NT2/D1 (cell line): ENCODE measurements around the gene BCAT1.
"Not testable (repeated sequence)": the region's sequence is repeated elsewhere in the genome, so short reads cannot be mapped to it uniquely, and the experiment has no call there.

Experiments
- DNase-seq: peaks from one replicate; pipeline ENCODE4 v3.0.0-alpha.2; 2011; ENCODE audit warnings: low read depth, low spot score
- H3K27me3 ChIP-seq: 2 replicates; pipeline ENCODE4 v1.6.0; 2011; ENCODE audit warnings: mild to moderate bottlenecking; ENCODE audit not compliant: insufficient read length, insufficient read depth
- H3K36me3 ChIP-seq: 2 replicates; pipeline ENCODE4 v1.6.1; 2011; ENCODE audit warnings: mild to moderate bottlenecking, low read length, mixed read lengths; ENCODE audit not compliant: insufficient read depth, insufficient read length
- H3K4me1 ChIP-seq: 2 replicates; pipeline ENCODE4 v1.5.1; 2011; ENCODE audit not compliant: insufficient read depth, insufficient read length
- H3K4me3 ChIP-seq: 2 replicates; pipeline ENCODE4 v1.5.1; 2011; ENCODE audit warnings: low read depth; ENCODE audit not compliant: insufficient read length
- H3K9ac ChIP-seq: 2 replicates; pipeline ENCODE4 v1.6.0; 2011; ENCODE audit warnings: low read depth; ENCODE audit not compliant: insufficient read length
- H3K9me3 ChIP-seq: 2 replicates; pipeline ENCODE4 v1.5.1; 2011; ENCODE audit warnings: mild to moderate bottlenecking, low read length; ENCODE audit not compliant: insufficient read depth
- SUZ12 ChIP-seq: IDR thresholded peaks from 2 replicates; pipeline ENCODE4 v1.6.1; 2011; ENCODE audit not compliant: insufficient read length, insufficient read depth; ENCODE audit errors: extremely low read depth
- YY1 ChIP-seq: IDR thresholded peaks from 2 replicates; pipeline ENCODE4 v1.6.1; 2011; ENCODE audit not compliant: insufficient read length, insufficient read depth
- ZNF274 ChIP-seq: IDR thresholded peaks from 2 replicates; pipeline ENCODE4 v1.6.1; 2011; ENCODE audit warnings: mild to moderate bottlenecking, low read depth, low read length

The BCAT1 gene

DNA sequence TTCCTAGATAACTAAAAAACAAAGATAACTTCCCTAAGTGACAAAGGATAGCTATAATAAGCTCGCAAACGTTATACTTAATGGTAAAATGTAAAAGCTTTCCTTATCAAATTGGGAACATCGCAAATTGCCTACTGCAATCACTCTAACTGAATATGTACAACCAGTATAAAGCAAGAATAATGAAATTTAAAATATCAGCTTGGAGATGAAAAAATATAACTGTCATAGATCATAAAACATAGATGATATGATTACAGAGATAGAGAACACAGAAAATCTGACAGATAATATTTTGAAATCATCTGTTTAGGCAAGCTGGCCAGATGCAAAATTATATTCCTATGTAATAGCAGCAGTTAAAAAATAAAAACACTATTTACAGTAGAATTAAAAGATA, 64.0 kb downstream of the BCAT1 start:
- no peak overlapping the region for H3K4me3 ChIP-seq
- H3K4me1 ChIP-seq = peaks cover under 1% of the 10 kb centered on the region
- no peak for DNase-seq
- no peak for TF ChIP-seq SUZ12
- TF ChIP-seq ZNF274 = no peak
- TF ChIP-seq YY1 = no peak
- no peaks in the 10 kb centered on the region for H3K9me3 ChIP-seq
- no peaks in the 10 kb centered on the region for H3K27me3 ChIP-seq
- H3K36me3 ChIP-seq = peaks cover 59% of the 10 kb centered on the region
- no peak overlapping the region for H3K9ac ChIP-seq

DNA sequence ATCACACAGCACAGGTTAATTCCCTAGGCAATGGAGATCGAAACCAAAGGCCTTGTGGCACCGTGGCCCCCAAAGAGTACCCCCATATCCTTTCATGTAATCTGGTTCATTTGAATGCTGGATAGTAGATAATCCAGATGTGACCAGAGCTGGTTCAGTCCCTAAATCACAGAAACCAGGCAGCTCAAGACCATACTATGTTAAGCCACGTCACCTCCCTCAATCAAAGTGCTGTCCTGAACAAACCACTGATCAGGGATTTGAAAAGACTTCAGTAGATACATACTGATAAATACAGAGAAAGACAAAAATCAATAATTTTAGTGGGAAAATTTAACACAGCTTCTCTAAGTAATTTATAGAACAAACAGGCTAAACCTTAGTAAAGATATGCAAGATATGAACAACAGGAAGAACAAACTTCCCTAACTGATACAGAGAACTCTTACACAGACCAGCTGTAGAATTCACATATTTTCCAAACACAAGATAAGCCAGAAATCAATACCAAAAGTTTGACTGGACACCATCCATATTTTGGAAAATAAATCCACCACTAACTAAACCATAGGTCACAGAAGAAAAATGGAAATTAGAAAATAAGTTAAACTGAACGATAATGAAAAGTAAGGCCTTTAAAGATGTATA, 67.1 kb downstream of the BCAT1 start:
- TF ChIP-seq YY1 (no peak), ZNF274 (no peak), SUZ12 (no peak)
- H3K4me3 ChIP-seq = no peak overlapping the region
- DNase-seq = no peak
- no peaks in the 10 kb centered on the region for H3K27me3 ChIP-seq
- H3K4me1 ChIP-seq = no peaks in the 10 kb centered on the region
- no peak overlapping the region for H3K9ac ChIP-seq
- no peaks in the 10 kb centered on the region for H3K9me3 ChIP-seq
- peaks cover 69% of the 10 kb centered on the region for H3K36me3 ChIP-seq

DNA sequence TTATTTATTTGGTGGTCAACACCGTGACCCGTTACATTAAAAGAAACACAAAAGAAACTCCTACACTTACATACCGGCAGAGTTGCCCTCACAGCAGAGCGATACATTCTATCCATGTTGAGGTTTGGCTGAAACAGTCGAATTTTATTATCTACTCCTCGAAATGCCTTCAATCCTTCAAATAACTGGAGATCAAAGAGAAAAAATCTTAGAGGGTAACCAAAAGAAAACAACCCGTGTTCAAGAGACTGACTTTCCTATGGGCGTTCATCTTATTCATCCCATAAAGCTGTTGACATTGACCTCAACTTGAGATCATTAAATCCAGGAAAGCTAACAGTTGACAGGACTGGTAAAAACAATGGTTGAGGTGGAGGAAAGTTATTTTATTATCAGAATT, 67.7 kb downstream of the BCAT1 start:
- DNase-seq = no peak
- H3K36me3 ChIP-seq = peaks cover 75% of the 10 kb centered on the region
- H3K9me3 ChIP-seq = no peaks in the 10 kb centered on the region
- H3K4me1 ChIP-seq = no peaks in the 10 kb centered on the region
- no peak for TF ChIP-seq YY1
- no peak for TF ChIP-seq ZNF274
- TF ChIP-seq SUZ12 = no peak
- H3K4me3 ChIP-seq = no peak overlapping the region
- H3K9ac ChIP-seq = no peak overlapping the region
- no peaks in the 10 kb centered on the region for H3K27me3 ChIP-seq

DNA sequence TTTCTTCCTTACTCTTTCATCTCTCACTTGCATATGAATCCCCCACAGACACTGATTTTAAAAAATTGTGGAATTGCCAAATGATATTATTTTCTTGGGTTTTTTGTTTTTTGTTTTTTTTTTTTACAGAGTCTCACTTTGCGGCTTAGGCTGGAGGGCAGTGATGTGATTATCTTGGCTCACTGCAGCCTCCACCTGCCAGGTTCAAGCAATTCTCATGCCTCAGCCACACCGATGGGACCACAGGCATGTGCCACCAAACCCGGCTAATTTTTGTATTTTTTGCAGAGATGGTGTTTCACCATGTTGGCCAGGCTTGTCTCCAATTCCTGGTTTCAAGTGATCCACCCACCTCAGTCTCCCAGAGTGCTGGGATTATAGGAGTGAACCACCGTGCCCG, 68.2 kb downstream of the BCAT1 start:
- Histone ChIP-seq H3K36me3 (peaks cover 80% of the 10 kb centered on the region), H3K9me3 (no peaks in the 10 kb centered on the region), H3K9ac (no peak overlapping the region), H3K4me1 (no peaks in the 10 kb centered on the region), H3K27me3 (no peaks in the 10 kb centered on the region), H3K4me3 (no peak overlapping the region)
- DNase-seq = no peak
- TF ChIP-seq ZNF274 = no peak
- TF ChIP-seq SUZ12 = no peak
- TF ChIP-seq YY1 = no peak

DNA sequence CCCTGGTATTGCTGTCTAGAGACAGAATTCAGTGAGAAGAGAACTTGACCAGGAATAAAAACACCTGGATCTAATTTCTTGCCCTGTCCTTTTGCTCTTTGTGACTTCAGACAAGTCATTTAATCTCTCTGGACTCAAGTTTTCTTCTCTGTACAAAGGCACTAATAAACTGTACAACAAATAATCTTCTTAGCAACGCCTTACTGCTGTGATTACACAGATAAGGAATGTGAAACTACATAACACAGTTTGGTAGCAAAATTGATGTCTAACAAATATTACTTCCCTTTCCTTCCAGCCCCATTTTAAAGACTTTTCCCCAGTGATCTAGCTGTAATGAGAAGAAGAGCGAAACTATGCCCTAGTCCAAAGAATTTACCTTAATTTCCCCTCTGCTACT, 69.3 kb downstream of the BCAT1 start:
- Histone ChIP-seq H3K9me3 (no peaks in the 10 kb centered on the region), H3K9ac (no peak overlapping the region), H3K36me3 (peaks cover 91% of the 10 kb centered on the region), H3K4me1 (no peaks in the 10 kb centered on the region), H3K4me3 (no peak overlapping the region), H3K27me3 (no peaks in the 10 kb centered on the region)
- TF ChIP-seq SUZ12 (no peak), ZNF274 (no peak), YY1 (no peak)
- no peak for DNase-seq

DNA sequence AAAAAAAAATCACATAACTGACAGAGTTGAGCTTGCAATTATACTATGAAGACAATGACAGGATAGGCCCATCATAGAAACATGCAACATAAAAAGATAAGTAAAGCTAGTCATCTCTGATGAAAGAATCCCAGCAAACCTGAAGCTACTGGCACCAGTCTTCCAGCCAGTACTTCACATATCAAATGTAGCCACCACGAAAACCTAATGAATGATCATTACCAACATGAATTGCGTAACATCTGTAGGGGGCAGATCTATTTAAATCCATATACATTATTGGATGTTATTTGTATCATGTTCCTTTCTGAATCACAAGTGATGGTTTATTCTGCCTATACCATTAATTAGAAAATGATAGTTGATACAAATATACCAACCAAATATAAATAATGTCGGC, 73.9 kb downstream of the BCAT1 start:
- peaks cover 98% of the 10 kb centered on the region for H3K36me3 ChIP-seq
- H3K9me3 ChIP-seq = peaks cover 6% of the 10 kb centered on the region
- no peaks in the 10 kb centered on the region for H3K27me3 ChIP-seq
- no peaks in the 10 kb centered on the region for H3K4me1 ChIP-seq
- no peak for DNase-seq
- no peak overlapping the region for H3K4me3 ChIP-seq
- no peak overlapping the region for H3K9ac ChIP-seq
- TF ChIP-seq YY1 (no peak), SUZ12 (no peak), ZNF274 (no peak)

DNA sequence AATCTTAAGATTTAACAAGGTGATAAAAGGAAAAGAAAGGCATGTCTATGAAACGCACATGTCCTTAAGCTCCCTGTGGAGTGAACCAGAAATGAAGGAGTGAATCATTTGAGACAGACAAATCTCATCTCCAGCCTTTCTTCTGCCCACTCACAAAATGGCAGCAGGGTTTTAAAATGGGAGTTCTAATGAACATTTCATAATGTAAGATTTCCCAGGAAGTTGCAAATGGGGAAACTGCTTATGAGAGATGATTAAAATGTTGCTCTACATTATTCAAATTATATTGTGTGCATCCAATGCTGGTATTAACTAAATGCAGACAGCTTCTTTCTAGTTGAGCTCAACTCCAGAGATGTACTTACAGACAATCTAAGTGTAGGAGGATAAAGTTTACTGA, 76.7 kb downstream of the BCAT1 start:
- no peak overlapping the region for H3K9ac ChIP-seq
- H3K27me3 ChIP-seq = no peaks in the 10 kb centered on the region
- peaks cover 34% of the 10 kb centered on the region for H3K9me3 ChIP-seq
- TF ChIP-seq ZNF274 (no peak), SUZ12 (no peak), YY1 (no peak)
- no peaks in the 10 kb centered on the region for H3K4me1 ChIP-seq
- H3K4me3 ChIP-seq = no peak overlapping the region
- no peak for DNase-seq
- H3K36me3 ChIP-seq = peaks cover 95% of the 10 kb centered on the region

DNA sequence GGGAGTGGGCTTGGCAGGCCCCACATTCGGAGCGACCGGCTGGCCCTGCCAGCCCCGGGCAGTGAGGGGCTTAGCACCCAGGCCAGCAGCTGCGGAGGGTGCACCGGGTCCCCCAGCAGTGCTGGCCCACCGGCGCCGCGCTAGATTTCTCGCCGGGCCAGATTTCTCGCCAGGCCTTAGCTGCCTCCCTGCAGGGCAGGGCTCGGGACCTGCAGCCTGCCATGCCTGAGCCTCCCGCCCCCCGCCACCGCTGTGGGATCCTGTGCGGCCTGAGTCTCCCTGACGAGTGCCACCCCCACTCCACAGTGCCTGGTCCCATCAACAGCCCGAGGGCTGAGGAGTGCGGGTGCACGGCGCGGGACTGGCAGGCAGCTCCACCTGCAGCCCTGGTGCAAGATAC, 82.8 kb downstream of the BCAT1 start:
- not testable (repeated sequence) for H3K4me3 ChIP-seq, H3K27me3 ChIP-seq, DNase-seq, H3K4me1 ChIP-seq, H3K9ac ChIP-seq
- Histone ChIP-seq H3K9me3 (peaks cover 76% of the 10 kb centered on the region), H3K36me3 (peaks cover 61% of the 10 kb centered on the region)
